Daoy (cell line): ENCODE data around the gene KRTAP1-1. TPM values are rescaled to one million over a fixed set of nuclear protein-coding genes. Genes with fewer than 3 reads are reported as not detected.
"Not testable (repeated sequence)": the region's sequence is repeated elsewhere in the genome, so short reads cannot be mapped to it uniquely, and the experiment has no call there.

ENCODE experiments used
- DNase-seq: peaks from one replicate; pipeline ENCODE4 v3.0.0-alpha.2; 2015; ENCODE audit warnings: low read depth
- total RNA-seq: library from RNA; depleted of rRNA; stranded (reverse); fragments of >200 nt; shearing (Covaris generic); gene quantifications from 2 replicates; pipeline ENCODE4 v1.2.3, GENCODE V29; 2014; rRNA removed

KRTAP1-1 gene
- total RNA-seq, 1 experiment from 2014 or later: not detected

DNA sequence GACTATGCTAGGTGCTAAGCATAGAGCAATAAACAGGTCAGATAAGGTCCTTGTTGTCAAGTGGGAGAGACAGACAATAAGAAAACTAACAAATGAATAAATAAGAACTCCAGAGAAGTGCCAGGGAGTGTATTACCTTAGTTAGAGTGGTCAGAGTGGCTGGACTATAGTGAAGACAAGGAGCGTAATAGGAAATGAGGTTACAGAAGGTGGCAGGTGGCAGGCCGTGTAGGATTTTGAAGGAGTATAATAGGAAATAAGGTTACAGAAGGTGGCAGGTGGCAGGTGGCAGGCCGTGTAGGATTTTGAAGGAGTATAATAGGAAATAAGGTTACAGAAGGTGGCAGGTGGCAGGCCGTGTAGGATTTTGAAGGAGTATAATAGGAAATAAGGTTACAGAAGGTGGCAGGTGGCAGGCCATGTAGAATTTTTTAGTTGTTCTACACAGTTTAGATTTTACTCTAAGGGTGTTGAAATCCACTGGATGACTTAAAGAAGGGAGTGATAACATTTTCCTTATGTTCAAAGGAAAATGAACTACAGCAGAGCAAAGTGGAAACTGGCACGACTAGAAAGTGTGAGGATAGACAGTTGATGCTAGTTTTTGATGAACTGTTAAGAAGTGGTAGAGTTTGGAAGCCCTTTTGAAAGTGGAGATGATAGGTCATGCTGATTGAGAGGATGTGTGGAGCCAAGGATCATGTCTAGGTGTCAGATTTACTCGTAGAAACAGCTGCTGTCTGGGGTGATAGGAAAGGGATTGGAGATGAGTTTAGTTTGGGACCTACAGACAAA, 28.7 kb downstream of the KRTAP1-1 start:
- DNase-seq: no peak

- no peak for DNase-seq
These were observed 30.8 kb downstream of the KRTAP1-1 start for GRCh38 chr17:41010441-41010840.

GRCh38 chr17:41009936-41010335, 31.3 kb downstream of the KRTAP1-1 start:
- no peak for DNase-seq

GRCh38 chr17:41009301-41009760, 31.9 kb downstream of the KRTAP1-1 start:
- DNase-seq: no peak

DNA sequence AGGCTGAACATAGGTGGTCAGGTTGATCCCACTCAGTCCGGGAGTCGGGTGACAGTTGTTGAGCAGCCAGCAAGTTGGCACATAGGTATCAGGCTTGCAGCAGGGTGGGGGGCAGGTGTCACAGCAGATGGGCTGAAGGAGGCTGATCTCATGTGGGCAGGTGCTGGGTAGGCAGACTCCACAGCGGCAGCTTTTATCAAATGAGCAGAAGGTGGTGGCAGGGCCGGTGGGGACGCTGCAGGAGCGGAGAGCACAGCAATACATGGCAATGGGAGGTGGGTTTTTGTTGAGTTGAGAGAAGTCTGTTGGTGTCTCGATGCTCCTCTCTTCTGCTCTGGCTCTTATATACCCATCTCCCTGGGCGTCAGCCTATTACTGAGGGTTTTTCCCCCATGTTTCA, 32.4 kb downstream of the KRTAP1-1 start, which contains the start of gene KRTAP3-1:
TSS of gene KRTAP3-1 (minus strand) at position 318 of the 400 bp plus-strand sequence. CDS start at position 264, 54 bp downstream.
- no peak for DNase-seq

DNA sequence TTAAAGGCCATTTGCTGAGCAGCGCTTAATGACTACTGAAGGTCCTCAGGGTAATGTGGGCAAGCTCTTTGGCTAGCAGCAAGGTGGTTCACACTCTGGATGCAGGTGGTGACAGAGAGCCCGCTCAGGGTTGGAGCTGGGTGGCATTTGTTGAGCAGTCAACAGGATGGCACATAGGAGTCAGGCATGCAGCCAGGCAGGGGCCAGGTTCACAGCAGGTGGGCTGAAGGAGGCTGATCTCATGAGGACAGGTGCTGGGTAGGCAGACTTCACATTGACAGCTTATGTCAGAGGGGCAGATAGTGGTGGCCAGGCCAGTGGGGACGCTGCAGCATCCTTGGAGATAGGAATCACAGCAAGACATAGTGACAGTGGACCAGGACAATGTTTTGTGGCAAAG, 36.9 kb downstream of the KRTAP1-1 start:
- no peak for DNase-seq

DNA sequence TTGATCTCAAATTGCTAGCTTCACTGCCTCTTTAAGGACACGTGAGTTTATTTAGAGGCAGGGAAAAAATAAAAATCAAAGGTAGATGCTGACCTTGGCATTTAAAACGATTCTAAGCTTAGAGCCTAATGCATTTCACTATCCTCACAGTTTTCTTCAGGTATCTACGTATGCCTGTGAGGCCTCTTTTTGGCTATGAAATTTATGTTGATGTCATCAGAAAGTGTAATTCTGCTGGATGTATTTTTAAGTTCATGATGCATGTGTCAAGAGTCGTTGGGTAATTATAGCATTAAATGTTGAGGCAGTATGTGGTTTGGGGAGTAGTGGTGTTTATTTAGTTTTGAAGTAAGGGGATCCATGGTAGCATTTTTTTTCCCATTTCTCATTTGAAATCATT, 37.3 kb downstream of the KRTAP1-1 start:
- DNase-seq: no peak

DNA sequence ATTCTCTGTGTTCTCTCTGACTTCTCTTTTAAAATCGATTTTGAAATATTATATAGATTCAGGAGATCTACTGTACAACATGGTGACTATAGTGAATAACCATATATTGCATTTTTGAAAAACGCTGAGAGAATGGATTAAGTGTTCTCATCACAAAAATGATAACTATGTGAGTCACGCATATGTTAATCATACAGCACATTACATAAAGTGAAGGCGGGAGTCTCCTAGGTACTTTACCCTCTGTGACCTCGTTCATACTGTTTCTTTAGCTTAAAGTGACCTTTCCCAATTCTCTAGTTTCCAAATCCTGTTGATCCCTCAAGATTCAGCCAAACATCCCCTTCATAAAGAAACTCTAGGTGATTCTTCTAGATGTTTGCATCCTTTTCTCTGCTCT, 38.4 kb downstream of the KRTAP1-1 start:
- no peak for DNase-seq

- DNase-seq: no peak
These were observed 39.5 kb downstream of the KRTAP1-1 start for GRCh38 chr17:41001795-41002194.

DNA sequence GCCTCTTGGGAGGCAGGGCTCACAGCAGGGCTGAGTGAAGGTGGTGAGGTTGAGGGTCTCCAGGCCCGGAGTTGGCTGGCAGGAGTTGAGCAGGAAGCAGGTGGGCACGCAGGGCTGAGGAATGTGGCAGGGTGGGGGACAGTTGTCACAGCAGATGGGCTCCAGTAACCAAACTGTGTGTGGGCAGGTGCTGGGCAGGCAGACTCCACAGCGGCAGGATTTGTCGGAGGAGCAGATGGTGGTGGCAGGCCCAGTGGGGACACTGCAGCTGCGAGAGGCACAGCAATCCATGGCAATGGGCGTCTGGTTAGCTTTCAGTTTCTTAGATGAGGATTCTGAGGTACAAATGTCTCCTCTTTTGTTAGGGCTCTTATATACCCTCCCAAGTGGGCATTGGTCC, 41.7 kb downstream of the KRTAP1-1 start, which contains the start of gene KRTAP3-2:
TSS of gene KRTAP3-2 (minus strand) at position 344 of the 400 bp plus-strand sequence. CDS start at position 291, 53 bp downstream.
- DNase-seq: not testable (repeated sequence)

GRCh38 chr17:40997361-40997760, 43.9 kb downstream of the KRTAP1-1 start:
- no peak for DNase-seq

- DNase-seq: no peak
These were observed 44.4 kb downstream of the KRTAP1-1 start for GRCh38 chr17:40996829-40997228.

- no peak for DNase-seq
These were observed 46.1 kb downstream of the KRTAP1-1 start for GRCh38 chr17:40995116-40995515.

DNA sequence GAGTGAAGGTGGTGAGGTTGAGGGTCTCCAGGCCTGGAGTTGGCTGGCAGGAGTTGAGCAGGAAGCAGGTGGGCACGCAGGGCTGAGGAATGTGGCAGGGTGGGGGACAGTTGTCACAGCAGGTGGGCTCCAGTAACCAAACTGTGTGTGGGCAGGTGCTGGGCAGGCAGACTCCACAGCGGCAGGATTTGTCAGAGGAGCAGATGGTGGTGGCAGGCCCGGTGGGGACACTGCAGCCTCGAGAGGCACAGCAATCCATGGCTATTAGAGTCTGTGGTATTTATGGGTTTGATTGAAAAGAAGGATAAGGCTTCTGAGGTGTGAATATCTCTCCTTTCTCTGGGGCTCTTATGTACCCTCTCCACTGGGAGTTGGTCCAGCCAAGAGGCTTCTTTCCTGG, 47.4 kb downstream of the KRTAP1-1 start, which contains the start of gene KRTAP3-3:
TSS of gene KRTAP3-3 (minus strand) at position 326 of the 400 bp plus-strand sequence. CDS start at position 259, 67 bp downstream.
- DNase-seq: no peak

GRCh38 chr17:40993084-40993483, 48.2 kb downstream of the KRTAP1-1 start:
- no peak for DNase-seq

DNA sequence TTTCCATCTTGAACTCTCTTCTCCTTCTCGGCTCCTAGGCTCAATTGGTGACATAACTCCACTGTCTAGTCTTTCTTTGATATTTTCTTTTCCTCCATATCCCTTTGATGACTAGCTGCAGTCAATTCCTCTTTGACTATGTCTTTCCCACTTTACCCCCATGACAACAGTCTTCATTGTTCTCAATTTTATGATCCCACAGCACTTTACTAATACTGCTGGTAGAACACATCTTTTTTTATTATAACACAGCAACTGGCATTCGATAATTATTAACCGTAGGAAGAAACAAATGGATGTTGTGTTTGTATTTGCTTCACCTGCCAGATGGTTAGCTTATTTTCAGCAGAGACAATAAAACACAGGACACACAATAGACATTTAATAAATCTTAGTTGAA, 48.6 kb downstream of the KRTAP1-1 start:
- DNase-seq: no peak

Other genes with a start within 250 kb of the KRTAP1-1 start
- not detected in 2 replicates for gene KRT28, start 241.5 kb downstream of the KRTAP1-1 start, total RNA-seq
- 54.7 and 56.8 TPM in 2 replicates for gene KRT10, start 218.8 kb downstream of the KRTAP1-1 start, total RNA-seq
- gene KRT12, start 174.2 kb downstream of the KRTAP1-1 start, total RNA-seq: not detected in 2 replicates
- gene KRT20, start 156.2 kb downstream of the KRTAP1-1 start, total RNA-seq: not detected in 2 replicates
- not detected in 2 replicates for gene KRT23, start 103.8 kb downstream of the KRTAP1-1 start, total RNA-seq
- gene KRT39, start 74.5 kb downstream of the KRTAP1-1 start, total RNA-seq: not detected in 2 replicates
- gene KRT40, start 57.1 kb downstream of the KRTAP1-1 start, total RNA-seq: not detected in 2 replicates
- not detected in 2 replicates for gene KRTAP3-3, start 47.3 kb downstream of the KRTAP1-1 start, total RNA-seq
- gene KRTAP3-2, start 41.5 kb downstream of the KRTAP1-1 start, total RNA-seq: not detected in 2 replicates
- not detected in 2 replicates for gene KRTAP3-1, start 32.3 kb downstream of the KRTAP1-1 start, total RNA-seq
- gene KRTAP1-5, start 14.2 kb downstream of the KRTAP1-1 start, total RNA-seq: not detected in 2 replicates
- not detected in 2 replicates for gene KRTAP1-4, start 11.3 kb downstream of the KRTAP1-1 start, total RNA-seq
- not detected in 2 replicates for gene KRTAP1-3, start 6.6 kb downstream of the KRTAP1-1 start, total RNA-seq
- not detected in 2 replicates for gene KRTAP2-1, start 5.9 kb upstream of the KRTAP1-1 start, total RNA-seq
- not detected in 2 replicates for gene KRTAP2-2, start 13.8 kb upstream of the KRTAP1-1 start, total RNA-seq
- gene KRTAP2-3, start 18.7 kb upstream of the KRTAP1-1 start, total RNA-seq: not detected in 2 replicates
- not detected in 2 replicates for gene KRTAP2-4, start 24.4 kb upstream of the KRTAP1-1 start, total RNA-seq
- gene KRTAP4-7, start 42.7 kb upstream of the KRTAP1-1 start, total RNA-seq: not detected in 2 replicates
- gene KRTAP4-8, start 56.7 kb upstream of the KRTAP1-1 start, total RNA-seq: not detected in 2 replicates
- not detected in 2 replicates for gene KRTAP4-16, start 60.8 kb upstream of the KRTAP1-1 start, total RNA-seq
- gene KRTAP4-9, start 63.9 kb upstream of the KRTAP1-1 start, total RNA-seq: not detected in 2 replicates
- gene KRTAP4-11, start 76.9 kb upstream of the KRTAP1-1 start, total RNA-seq: not detected in 2 replicates
- not detected in 2 replicates for gene KRTAP4-12, start 82.7 kb upstream of the KRTAP1-1 start, total RNA-seq
- gene KRTAP4-6, start 99.1 kb upstream of the KRTAP1-1 start, total RNA-seq: not detected in 2 replicates
- not detected in 2 replicates for gene KRTAP4-5, start 108.4 kb upstream of the KRTAP1-1 start, total RNA-seq
- gene KRTAP4-4, start 119.3 kb upstream of the KRTAP1-1 start, total RNA-seq: not detected in 2 replicates
- not detected in 2 replicates for gene KRTAP4-3, start 126.8 kb upstream of the KRTAP1-1 start, total RNA-seq
- gene KRTAP4-2, start 136.8 kb upstream of the KRTAP1-1 start, total RNA-seq: not detected in 2 replicates
- not detected in 2 replicates for gene KRTAP4-1, start 143.5 kb upstream of the KRTAP1-1 start, total RNA-seq
- not detected in 2 replicates for gene KRTAP9-1, start 148.4 kb upstream of the KRTAP1-1 start, total RNA-seq
- not detected in 2 replicates for gene KRTAP9-2, start 185.2 kb upstream of the KRTAP1-1 start, total RNA-seq
- not detected in 2 replicates for gene KRTAP9-3, start 191.0 kb upstream of the KRTAP1-1 start, total RNA-seq
- gene KRTAP9-8, start 196.5 kb upstream of the KRTAP1-1 start, total RNA-seq: not detected in 2 replicates
- not detected in 2 replicates for gene KRTAP9-4, start 208.2 kb upstream of the KRTAP1-1 start, total RNA-seq
- not detected in 2 replicates for gene KRTAP9-9, start 213.9 kb upstream of the KRTAP1-1 start, total RNA-seq
- not detected in 2 replicates for gene KRTAP9-6, start 223.9 kb upstream of the KRTAP1-1 start, total RNA-seq
- not detected in 2 replicates for gene KRTAP9-7, start 234.2 kb upstream of the KRTAP1-1 start, total RNA-seq